ENCODE measurements around the gene ZNF827. TPM values are rescaled to one million over a fixed set of nuclear protein-coding genes. Genes with fewer than 3 reads are reported as not detected.

ZNF827 gene
- total RNA-seq, 1 donor from 2014 or later: 19.5 TPM

DNA sequence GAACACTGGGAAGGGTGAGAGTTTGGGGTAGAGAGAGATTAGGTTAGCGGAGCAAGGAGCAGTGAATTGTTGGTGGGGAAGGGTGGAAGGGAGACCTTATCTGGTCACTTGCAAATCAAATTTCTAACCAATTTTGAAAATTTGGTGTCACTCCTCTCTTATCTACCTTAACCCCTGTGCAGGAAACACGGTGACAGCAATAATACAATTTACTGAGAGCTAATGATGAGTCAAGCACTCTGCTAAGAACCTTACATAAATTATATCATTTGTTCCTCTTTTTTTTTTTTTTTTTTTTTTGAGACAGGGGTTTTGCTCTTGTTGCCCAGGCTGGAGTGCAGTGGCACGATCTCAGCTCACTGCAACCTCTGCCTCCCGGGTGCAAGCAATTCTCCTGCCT is 142.3 kb downstream of the ZNF827 start:
- Histone ChIP-seq H3K9me3 (no peaks in the 10 kb centered on the region), H3K4me1 (no peaks in the 10 kb centered on the region), H3K27ac (no peak overlapping the region), H3K4me3 (no peak overlapping the region), H3K36me3 (no peaks in the 10 kb centered on the region), H3K27me3 (no peaks in the 10 kb centered on the region)
- intact Hi-C loops (cut with DNase I): no loop called here
- TF ChIP-seq, protein P1, sequence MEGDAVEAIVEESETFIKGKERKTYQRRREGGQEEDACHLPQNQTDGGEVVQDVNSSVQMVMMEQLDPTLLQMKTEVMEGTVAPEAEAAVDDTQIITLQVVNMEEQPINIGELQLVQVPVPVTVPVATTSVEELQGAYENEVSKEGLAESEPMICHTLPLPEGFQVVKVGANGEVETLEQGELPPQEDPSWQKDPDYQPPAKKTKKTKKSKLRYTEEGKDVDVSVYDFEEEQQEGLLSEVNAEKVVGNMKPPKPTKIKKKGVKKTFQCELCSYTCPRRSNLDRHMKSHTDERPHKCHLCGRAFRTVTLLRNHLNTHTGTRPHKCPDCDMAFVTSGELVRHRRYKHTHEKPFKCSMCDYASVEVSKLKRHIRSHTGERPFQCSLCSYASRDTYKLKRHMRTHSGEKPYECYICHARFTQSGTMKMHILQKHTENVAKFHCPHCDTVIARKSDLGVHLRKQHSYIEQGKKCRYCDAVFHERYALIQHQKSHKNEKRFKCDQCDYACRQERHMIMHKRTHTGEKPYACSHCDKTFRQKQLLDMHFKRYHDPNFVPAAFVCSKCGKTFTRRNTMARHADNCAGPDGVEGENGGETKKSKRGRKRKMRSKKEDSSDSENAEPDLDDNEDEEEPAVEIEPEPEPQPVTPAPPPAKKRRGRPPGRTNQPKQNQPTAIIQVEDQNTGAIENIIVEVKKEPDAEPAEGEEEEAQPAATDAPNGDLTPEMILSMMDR (IDR thresholded peaks at IDR 0.05): no peak
- DNase-seq (ENCODE audit: low spot score in 2 of 2): no peak

DNA sequence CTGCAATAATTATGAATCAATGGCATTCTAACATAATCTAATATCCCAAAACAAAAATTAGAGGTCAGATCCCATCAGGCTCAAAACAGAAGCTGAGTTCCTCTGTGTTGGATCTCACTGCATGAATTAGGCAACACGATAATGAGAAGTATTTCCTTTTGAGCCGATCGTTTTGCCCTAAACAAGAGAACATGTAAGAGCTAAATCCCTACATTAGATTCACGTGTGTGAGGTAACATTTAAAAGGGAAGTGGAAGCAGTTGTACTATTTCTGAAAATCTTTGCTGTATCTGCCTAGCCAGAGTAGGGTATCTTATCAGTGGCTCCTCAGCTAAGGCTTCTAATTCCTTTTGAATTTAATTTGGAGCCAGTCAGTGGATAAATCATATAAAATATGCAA is 143.1 kb downstream of the ZNF827 start:
- intact Hi-C loops (cut with DNase I): no loop called here
- Histone ChIP-seq H3K9me3 (no peaks in the 10 kb centered on the region), H3K4me1 (no peaks in the 10 kb centered on the region), H3K36me3 (no peaks in the 10 kb centered on the region), H3K27ac (no peak overlapping the region), H3K27me3 (no peaks in the 10 kb centered on the region), H3K4me3 (no peak overlapping the region)
- TF ChIP-seq, protein P1 (IDR thresholded peaks at IDR 0.05): no peak
- DNase-seq (ENCODE audit: low spot score in 2 of 2): no peak

DNA sequence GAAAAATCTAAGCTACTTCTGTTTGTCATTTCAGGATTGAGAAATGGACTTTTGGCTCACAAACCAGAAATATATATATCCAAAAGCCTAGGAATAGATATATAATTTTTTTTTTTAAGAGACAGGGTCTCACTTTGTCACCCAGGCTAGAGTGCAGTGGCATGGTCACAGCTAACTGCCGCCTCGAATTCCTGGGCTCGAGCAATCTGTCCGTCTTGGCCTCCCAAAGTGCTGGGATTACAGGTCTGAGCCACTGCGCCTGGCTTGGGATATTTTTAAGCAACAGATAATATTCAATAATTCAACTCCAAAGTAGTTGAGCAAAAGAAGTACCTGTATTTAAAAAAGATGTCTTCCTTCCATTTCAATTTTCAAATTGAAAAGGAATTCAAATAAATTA is 146.2 kb downstream of the ZNF827 start:
- TF ChIP-seq, protein P1 (IDR thresholded peaks at IDR 0.05): no peak
- Histone ChIP-seq H3K36me3 (no peaks in the 10 kb centered on the region), H3K27ac (no peak overlapping the region), H3K9me3 (no peaks in the 10 kb centered on the region), H3K27me3 (no peaks in the 10 kb centered on the region), H3K4me1 (no peaks in the 10 kb centered on the region), H3K4me3 (no peak overlapping the region)
- intact Hi-C loops (cut with DNase I): no loop called here
- no peak for DNase-seq (ENCODE audit: low spot score in 2 of 2)

DNA sequence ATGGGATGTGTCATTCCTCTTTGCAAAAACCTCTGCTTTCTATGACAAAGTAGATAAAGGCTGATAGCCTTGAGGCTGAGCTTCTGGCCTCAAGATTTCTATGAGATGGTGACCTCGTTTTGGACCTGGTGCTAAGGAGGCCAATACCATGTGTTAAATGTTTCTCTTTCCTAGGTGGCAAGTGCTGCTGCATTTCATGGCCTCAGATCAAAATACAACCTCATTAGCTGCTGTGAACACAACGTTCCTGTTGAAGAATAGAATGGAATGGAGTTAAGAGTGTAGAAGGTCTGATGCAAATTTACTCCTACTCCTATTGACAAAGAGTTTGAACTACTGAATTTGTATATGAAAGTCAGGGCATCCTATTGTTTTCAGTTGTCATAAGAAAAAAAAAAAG is 146.6 kb downstream of the ZNF827 start:
- H3K27ac ChIP-seq: no peak overlapping the region
- H3K4me3 ChIP-seq: no peak overlapping the region
- DNase-seq (ENCODE audit: low spot score in 2 of 2): no peak
- TF ChIP-seq, protein P1 (IDR thresholded peaks at IDR 0.05): no peak
- H3K27me3 ChIP-seq: no peaks in the 10 kb centered on the region
- H3K36me3 ChIP-seq: no peaks in the 10 kb centered on the region
- no peaks in the 10 kb centered on the region for H3K4me1 ChIP-seq
- intact Hi-C loops (cut with DNase I): no loop called here
- H3K9me3 ChIP-seq: no peaks in the 10 kb centered on the region

DNA sequence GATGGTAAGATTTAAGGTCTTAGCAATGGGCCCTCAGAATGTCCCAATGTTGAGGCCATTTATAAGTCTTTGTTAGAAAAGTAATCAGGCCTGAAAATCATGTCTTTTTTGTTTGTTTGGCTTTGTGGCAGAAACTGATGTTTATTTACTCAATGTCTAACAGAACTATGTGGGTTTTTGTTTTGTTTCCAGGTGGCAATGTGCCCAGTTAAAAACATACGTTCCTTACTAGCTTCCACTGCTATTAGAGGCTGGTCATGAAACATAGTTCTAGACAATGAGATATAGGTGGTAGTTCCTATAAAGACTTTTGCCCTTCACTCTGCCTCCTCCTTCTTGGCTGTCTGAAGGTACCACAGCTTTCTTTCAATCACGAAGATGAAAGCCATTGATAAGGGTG is 149.9 kb downstream of the ZNF827 start:
- Histone ChIP-seq H3K4me3 (no peak overlapping the region), H3K27ac (no peak overlapping the region), H3K4me1 (peaks cover 2 to 9% of the 10 kb centered on the region in 2 donors), H3K27me3 (no peaks in the 10 kb centered on the region), H3K9me3 (no peaks in the 10 kb centered on the region), H3K36me3 (no peaks in the 10 kb centered on the region)
- intact Hi-C loops (cut with DNase I): no loop called here
- no peak for DNase-seq (ENCODE audit: low spot score in 2 of 2)
- TF ChIP-seq, protein P1 (IDR thresholded peaks at IDR 0.05): no peak

DNA sequence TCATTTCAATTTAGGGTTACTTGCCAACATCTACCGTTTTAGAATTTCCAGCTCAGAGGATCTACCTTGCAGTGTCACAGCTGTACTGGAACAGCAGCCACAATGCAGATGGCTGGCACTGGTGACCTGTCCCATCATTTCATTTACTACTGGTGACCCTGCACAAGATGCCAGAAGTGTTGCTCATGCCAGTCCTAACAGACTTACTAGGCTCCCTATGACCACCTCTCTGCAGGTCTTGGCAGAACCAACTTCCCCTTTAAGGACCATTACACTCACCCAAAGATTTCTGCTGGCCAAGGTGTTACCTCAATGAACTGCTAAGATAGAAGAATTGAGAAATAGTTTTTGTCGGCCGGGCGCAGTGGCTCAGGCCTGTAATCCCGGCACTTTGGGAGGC is 151.8 kb downstream of the ZNF827 start:
- H3K27ac ChIP-seq: no peak overlapping the region
- no peaks in the 10 kb centered on the region for H3K9me3 ChIP-seq
- H3K27me3 ChIP-seq: no peaks in the 10 kb centered on the region
- DNase-seq (ENCODE audit: low spot score in 2 of 2): no peak
- no peaks in the 10 kb centered on the region for H3K36me3 ChIP-seq
- intact Hi-C loops (cut with DNase I): no loop called here
- H3K4me3 ChIP-seq: no peak overlapping the region
- TF ChIP-seq, protein P1 (IDR thresholded peaks at IDR 0.05): no peak
- H3K4me1 ChIP-seq: peaks cover 2 to 9% of the 10 kb centered on the region in 2 donors

Measured in ascending aorta (tissue), 2 donors.